Type B pancreatic cell (in vitro differentiated cells): ENCODE data around the gene EXT2. TPM values are rescaled to one million over a fixed set of nuclear protein-coding genes. Genes with fewer than 3 reads are reported as not detected.

ENCODE experiments used
- DNase-seq: peaks from one replicate; pipeline ENCODE4 v3.0.0; 2021; ENCODE audit warnings: mixed read lengths; ENCODE audit not compliant: unreplicated experiment; ENCODE audit errors: extremely low spot score
- H3K27ac Mint-ChIP-seq: 2 replicates; pipeline ENCODE4 v1.8.0; 2021; ENCODE audit warnings: mild to moderate bottlenecking, mixed read lengths
- H3K27me3 Mint-ChIP-seq: 2 replicates; pipeline ENCODE4 v1.8.0; 2021; ENCODE audit warnings: mixed read lengths
- H3K36me3 Mint-ChIP-seq: 2 replicates; pipeline ENCODE4 v1.8.0; 2021; ENCODE audit warnings: mixed read lengths
- H3K4me1 Mint-ChIP-seq: one replicate; pipeline ENCODE4 v1.8.0; 2021; ENCODE audit warnings: mixed read lengths; ENCODE audit not compliant: unreplicated experiment
- H3K4me3 Mint-ChIP-seq: 2 replicates; pipeline ENCODE4 v1.8.0; 2021; ENCODE audit warnings: mild to moderate bottlenecking, mixed read lengths
- H3K9me3 Mint-ChIP-seq: 2 replicates; pipeline ENCODE4 v1.8.0; 2021; ENCODE audit warnings: mixed read lengths
- CTCF ChIP-seq: fragments of 200-600 bp; sonication (generic); conservative IDR thresholded peaks from 2 replicates; pipeline ENCODE4 v1.5.0; 2021; ENCODE audit warnings: antibody characterized with exemption, mild to moderate bottlenecking
- total RNA-seq: library from RNA; stranded (reverse); gene quantifications from 2 replicates; pipeline ENCODE4 v1.2.1, GENCODE V29; 2021; ENCODE audit warnings: low replicate concordance

The EXT2 gene
- total RNA-seq, 1 donor from 2014 or later: 62.7 TPM

- Mint-ChIP-seq H3K27me3 (no peaks in the 10 kb centered on the region), H3K9me3 (no peaks in the 10 kb centered on the region), H3K4me1 (peaks cover 23% of the 10 kb centered on the region), H3K27ac (peak overlapping the region; percentile 51), H3K36me3 (peaks cover 16% of the 10 kb centered on the region), H3K4me3 (peak overlapping the region; percentile 88)
- no peak for DNase-seq
- no peak for TF ChIP-seq CTCF
These were observed 1.1 kb downstream of the EXT2 start for GRCh38 chr11:44096360-44097185.

GRCh38 chr11:44097821-44098220 is 2.3 kb downstream of the EXT2 start:
- no peak overlapping the region for H3K27ac Mint-ChIP-seq
- no peaks in the 10 kb centered on the region for H3K9me3 Mint-ChIP-seq
- H3K4me1 Mint-ChIP-seq: peaks cover 23% of the 10 kb centered on the region
- peak overlapping the region; percentile 45 for H3K4me3 Mint-ChIP-seq
- no peak for DNase-seq
- no peaks in the 10 kb centered on the region for H3K27me3 Mint-ChIP-seq
- no peak for TF ChIP-seq CTCF
- H3K36me3 Mint-ChIP-seq: peaks cover 16% of the 10 kb centered on the region

GRCh38 chr11:44101098-44101497 is 5.6 kb downstream of the EXT2 start:
- H3K27ac Mint-ChIP-seq: no peak overlapping the region
- DNase-seq: no peak
- peaks cover 16% of the 10 kb centered on the region for H3K36me3 Mint-ChIP-seq
- H3K27me3 Mint-ChIP-seq: no peaks in the 10 kb centered on the region
- H3K9me3 Mint-ChIP-seq: no peaks in the 10 kb centered on the region
- TF ChIP-seq CTCF: no peak
- peaks cover 11% of the 10 kb centered on the region for H3K4me1 Mint-ChIP-seq
- no peak overlapping the region for H3K4me3 Mint-ChIP-seq

GRCh38 chr11:44104481-44105294 is 9.2 kb downstream of the EXT2 start:
- no peak for TF ChIP-seq CTCF
- DNase-seq: no peak
- H3K4me3 Mint-ChIP-seq: no peak overlapping the region

GRCh38 chr11:44108260-44108659 is 12.8 kb downstream of the EXT2 start:
- no peaks in the 10 kb centered on the region for H3K9me3 Mint-ChIP-seq
- peaks cover 11% of the 10 kb centered on the region for H3K4me1 Mint-ChIP-seq
- H3K27me3 Mint-ChIP-seq: no peaks in the 10 kb centered on the region
- TF ChIP-seq CTCF: no peak
- peaks cover 12% of the 10 kb centered on the region for H3K36me3 Mint-ChIP-seq
- no peak overlapping the region for H3K4me3 Mint-ChIP-seq
- H3K27ac Mint-ChIP-seq: no peak overlapping the region
- DNase-seq: no peak

More at GRCh38 chr11:44104481-44105294, 9.2 kb downstream of the EXT2 start:
- peaks cover 16% of the 10 kb centered on the region for H3K36me3 Mint-ChIP-seq
- H3K27me3 Mint-ChIP-seq: no peaks in the 10 kb centered on the region
- H3K27ac Mint-ChIP-seq: no peak overlapping the region
- H3K4me1 Mint-ChIP-seq: no peaks in the 10 kb centered on the region
- H3K9me3 Mint-ChIP-seq: no peaks in the 10 kb centered on the region
